Posterior vena cava (tissue), 2 donors: ENCODE results near the gene WDR13. TPM values are rescaled to one million over a fixed set of nuclear protein-coding genes. Genes with fewer than 3 reads are reported as not detected.
"Not testable (repeated sequence)": the region's sequence is repeated elsewhere in the genome, so short reads cannot be mapped to it uniquely, and the experiment has no call there.

Source experiments
- DNase-seq: peaks from one replicate; pipeline ENCODE4 v3.0.0-alpha.2; 2020; ENCODE audit warnings: low spot score
- intact Hi-C, 2 donors: fragments of 100-400 bp; cut with DNase I; formaldehyde crosslinking; loops; one replicate each; pipeline versions ENCODE4 v1.14.1 to v1.14.2; 2022 to 2023
- long read RNA-seq, 2 donors: library from polyadenylated mRNA; unstranded; transcript quantifications; one replicate each; pipeline ENCODE4 v2.0.0, GENCODE V29; 2020 to 2021
- total RNA-seq, 2 donors: library from RNA; stranded (reverse); fragmentation: NEBNext Ultra II Directional; extraction: Animal tissue kit (Norgen Biotek cat#: 25700); gene quantifications; one replicate each; pipeline ENCODE4 v1.2.1, GENCODE V29; 2021
- donor health status: DM: yes; HTN: yes; CAD: no.
- donor health status: DM: yes; HTN: yes; CAD: no.

Gene WDR13
- 10 to 100 TPM; 83.5 to 87.4 TPM for total RNA-seq
- long read RNA-seq, donor 1, full-length matches to known transcripts = 21 of 46 reads
- long read RNA-seq, donor 1, partial matches to known transcripts = 8 of 46 reads
- long read RNA-seq, donor 1, other reads (novel, unspliced or antisense) = 17 of 46 reads
- long read RNA-seq, donor 2, full-length matches to known transcripts = 316 of 551 reads
- long read RNA-seq, donor 2, partial matches to known transcripts = 77 of 551 reads
- long read RNA-seq, donor 2, other reads (novel, unspliced or antisense) = 158 of 551 reads

DNA sequence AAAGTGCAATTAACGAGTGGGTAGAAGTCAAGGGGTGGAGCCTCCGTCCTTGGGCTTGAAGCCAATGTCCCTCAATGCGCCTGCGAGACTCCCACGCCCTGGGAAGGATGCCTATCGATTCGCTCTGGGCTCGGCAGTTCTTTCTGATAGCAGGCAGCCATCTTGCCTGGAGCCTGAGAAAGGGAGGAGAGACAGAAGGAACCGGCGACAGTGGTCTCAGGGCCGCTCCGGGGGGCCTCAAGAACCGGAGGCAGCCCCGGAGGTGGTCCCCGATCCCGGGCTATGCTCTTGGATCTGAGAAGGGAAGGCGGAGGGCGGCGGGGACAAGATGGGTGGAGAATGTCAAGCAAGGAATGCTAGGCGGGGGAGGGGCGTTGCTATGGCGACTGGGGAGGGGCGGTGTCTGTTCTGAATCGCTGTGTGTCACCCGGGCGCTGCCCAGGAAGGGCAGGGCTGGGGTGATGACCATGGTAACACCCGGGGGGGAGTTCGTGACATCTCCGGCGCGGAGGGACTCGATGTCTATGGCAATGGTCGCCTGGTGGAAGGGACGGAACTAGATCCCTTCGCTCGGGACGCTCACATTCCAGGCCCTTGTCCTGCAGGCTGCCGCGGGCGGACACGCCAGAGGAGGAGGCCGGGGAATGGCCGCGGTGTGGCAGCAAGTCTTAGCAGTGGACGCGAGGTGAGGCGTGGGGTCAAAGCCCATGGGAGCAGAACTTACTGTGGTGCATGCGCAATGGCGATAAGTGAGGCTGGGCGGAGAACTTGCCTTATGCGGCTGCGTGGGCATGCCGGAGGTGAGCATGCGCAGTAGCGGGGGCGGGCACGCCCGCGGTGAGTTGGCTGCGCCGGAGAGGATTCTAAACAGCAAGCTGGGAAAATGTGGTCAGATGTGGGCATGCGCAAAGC, at the start of gene WDR13:
Gene WDR13, plus strand, starts transcription at position 140 of the 912 bp plus-strand sequence. Its CDS starts 505 bp downstream, at position 645.
- intact Hi-C loops = loop anchor here in 1 of 2 donors (5.0 kb wide), 1 partner anchor 1350 kb away; no protein-coding TSS in a partner anchor

DNA sequence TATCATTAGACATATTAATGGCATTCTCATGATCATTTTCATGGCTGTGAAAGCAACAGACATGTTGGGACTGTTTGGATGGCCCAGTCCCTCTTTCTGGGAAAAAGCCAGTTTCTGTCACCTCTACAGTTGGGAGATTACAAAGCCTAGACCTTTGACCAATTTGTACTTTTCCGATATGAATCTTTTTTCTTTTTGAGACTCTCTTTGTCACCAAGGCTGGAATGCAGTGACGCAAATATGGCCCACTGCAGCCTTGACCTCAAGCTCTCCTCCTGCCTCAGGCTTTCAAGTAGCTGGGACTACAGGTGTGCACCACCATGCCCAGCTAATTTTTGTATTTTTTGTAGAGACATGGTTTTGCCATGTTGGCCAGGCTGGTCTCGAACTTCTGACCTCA, 48.4 kb upstream of the WDR13 start:
- intact Hi-C loops = no loop called here

More for the DNA sequence above, at the start of gene WDR13:
- peak; percentile 97 for DNase-seq

DNA sequence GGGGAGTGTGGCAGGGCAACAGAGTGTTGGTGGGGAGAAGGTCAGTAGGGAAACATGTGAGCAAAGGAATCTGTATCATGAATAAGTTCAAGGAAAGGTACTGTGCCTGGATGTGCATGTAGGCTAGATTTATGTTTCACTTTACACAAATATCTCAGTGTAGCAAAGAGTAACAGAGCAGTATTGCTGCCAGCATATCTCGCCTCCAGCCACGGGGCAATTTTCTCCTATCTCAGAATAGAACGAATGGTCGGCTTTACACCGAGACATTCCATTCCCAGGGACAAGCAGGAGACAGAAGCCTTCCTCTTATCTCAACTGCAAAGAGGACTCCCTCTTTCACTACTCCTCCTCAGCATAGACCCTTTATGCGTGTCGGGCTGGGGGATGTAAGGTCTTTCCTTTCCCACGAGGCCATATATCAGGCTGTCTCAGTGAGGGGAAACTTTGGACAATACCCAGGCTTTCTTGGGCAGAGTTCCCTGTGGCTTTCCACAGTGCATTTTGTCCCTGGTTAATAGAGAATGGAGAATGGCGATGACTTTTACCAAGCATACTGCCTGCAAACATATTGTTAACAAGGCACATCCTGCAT, 41.5 kb upstream of the WDR13 start:
- peak; percentile 5 for DNase-seq
- intact Hi-C loops = not testable (repeated sequence)

More for the DNA sequence above, 48.4 kb upstream of the WDR13 start:
- DNase-seq = no peak

DNA sequence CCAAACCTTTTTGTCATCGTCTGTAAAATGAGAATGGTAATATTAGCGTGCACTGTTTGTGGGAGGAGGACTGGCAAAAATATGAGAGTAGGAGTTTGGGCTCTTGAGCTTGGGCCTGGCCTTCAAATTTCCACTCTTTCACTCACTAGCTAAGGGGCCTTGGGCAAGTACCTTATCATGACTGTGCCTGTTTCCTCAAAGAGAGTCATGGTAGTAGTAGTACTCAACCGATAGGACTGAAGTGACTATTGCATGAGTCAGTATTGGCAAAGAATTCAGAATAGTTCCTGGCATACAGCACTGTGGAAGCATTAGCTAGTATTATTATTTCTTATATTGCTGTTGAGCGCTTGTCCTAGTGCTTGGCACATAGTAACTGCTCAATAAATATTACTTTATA, 39.0 kb upstream of the WDR13 start:
- DNase-seq = no peak
- intact Hi-C loops = no loop called here

DNA sequence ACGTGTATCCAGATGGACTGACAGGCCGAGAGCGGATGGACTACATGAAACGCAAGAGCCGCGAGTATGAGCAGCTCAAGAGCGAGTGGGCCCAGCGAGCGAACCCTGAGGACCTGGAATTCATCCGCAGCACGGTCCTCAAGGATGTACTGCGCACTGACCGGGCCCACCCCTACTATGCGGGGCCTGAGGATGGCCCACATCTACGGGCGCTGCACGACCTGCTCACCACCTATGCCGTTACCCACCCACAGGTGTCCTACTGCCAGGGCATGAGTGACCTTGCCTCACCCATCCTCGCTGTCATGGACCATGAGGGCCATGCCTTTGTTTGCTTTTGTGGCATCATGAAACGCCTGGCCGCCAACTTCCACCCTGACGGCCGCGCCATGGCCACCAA, 37.7 kb upstream of the WDR13 start:
- DNase-seq = no peak
- intact Hi-C loops = no loop called here

DNA sequence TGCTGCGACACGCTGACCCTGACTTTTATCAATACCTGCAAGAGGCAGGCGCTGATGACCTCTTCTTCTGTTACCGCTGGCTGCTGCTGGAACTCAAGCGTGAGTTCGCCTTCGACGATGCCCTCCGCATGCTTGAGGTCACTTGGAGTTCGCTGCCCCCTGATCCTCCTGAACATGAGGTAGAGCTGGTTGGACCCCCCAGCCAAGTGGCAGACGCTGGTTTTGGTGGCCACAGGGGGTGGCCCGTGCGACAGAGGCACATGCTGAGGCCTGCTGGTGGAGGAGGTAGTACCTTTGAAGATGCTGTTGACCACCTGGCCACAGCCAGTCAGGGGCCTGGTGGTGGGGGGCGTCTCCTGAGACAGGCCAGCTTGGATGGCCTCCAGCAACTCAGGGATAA, 37.2 kb upstream of the WDR13 start:
- DNase-seq = no peak
- intact Hi-C loops = no loop called here

DNA sequence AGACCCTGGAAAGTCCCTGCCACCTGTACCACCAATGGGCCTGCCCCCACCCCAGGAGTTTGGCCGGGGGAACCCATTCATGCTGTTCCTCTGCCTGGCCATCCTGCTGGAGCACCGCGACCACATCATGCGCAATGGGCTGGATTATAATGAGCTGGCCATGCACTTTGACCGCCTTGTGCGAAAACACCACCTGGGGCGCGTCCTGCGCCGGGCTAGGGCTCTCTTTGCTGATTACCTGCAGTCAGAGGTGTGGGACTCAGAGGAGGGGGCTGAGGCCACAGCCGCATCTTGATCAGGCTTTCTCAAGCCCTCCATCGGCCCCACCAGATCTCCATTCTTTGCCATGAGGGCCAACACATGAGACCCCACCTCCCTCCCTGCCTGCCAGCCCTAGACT, 36.6 kb upstream of the WDR13 start:
- no peak for DNase-seq

DNA sequence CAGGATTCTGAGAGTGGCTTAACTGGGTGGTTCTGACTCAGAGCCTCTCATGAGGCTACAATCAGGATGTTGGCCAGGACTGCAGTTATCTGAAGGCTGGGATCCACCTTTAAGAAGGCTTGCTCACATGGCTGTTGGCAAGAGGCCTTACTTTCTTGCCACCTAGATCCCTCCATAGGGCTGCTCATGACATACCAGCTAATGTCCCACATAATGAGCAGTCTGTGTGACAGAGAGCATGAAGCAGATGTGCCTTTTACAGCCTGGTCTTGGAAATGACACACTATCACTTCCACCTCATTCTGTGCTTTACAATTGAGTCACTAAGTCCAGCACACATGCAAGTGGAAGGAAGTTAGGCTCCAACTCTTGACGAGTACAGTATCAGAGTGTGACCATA, 27.3 kb upstream of the WDR13 start:
- intact Hi-C loops = no loop called here
- DNase-seq = no peak

More for the DNA sequence above, 36.6 kb upstream of the WDR13 start:
- intact Hi-C loops = no loop called here

DNA sequence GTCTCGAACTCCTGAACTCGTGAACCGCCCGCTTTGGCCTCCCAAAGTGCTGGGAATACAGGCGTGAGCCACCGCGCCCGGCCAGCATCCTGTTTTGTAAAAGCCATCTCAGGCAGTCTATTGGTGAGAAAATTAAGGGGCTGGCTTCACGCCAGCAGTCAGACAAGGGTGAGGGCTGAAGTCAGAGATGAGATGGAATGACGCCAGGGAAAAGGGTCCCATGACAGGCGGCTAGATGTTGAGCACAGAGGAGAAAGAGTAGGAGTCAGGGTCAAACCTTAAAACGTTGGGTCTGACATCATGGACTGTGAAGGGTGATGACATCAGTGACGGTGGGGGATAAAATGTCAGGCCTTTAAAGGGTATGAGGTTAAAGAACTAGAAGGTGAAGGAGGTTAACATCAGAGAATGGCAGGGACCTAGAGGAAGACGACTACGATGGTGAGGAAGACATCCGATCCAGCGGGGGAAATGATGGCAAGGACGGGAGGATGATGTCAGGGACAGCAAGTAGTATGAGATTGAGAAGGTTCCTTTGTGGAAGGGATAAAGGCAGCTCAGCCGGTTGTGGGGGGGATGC, 23.5 kb upstream of the WDR13 start:
- DNase-seq = peak; percentile 88
- intact Hi-C loops = no loop called here

DNA sequence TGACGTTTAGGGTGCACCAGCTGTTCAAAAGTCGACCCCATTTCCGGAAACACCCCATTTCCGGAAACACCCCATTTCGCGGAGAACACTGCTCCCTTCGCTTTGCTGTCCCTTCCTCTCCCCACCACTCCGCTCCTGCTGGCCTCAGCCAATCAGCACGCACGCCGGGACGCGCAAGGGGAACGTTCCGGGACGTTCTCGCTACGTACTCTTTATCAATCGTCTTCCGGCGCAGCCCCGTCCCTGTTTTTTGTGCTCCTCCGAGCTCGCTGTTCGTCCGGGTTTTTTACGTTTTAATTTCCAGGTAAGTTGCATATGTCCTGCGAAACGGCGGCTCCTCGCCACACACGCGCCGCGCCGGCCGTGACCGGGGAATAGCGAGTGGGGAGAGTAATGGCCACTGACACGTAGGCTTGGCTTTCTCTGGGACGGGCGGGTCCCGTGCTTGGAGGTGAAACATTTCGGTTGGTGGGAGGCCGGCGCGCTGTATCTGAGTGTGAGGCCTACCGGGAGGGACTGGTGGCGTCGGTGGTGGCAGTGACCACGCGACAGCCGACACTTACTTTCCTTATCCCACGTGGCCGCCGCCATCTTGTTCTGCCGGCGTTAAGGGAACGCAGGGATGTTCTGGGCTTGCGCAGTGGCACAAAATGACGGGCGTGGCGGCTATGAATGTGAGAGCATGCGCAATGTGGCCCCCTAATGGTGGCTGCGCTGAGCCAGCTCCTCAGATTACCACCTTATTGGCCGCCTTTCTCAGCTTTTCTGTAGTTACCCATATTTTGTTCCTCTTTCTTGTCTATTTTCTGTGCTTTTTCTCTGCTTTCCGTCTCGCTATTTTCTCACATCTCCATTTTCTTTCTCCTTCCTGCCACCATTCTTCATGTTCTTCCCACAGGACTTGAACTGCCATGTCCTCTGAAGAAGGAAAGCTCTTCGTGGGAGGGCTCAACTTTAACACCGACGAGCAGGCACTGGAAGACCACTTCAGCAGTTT, 22.7 kb upstream of the WDR13 start, which contains the start of gene RBM3:
Gene RBM3, plus strand, starts transcription at position 215 of the 997 bp plus-strand sequence. Its CDS starts 697 bp downstream, at position 912.
- intact Hi-C loops = no loop called here
- DNase-seq = peak; percentile 98

DNA sequence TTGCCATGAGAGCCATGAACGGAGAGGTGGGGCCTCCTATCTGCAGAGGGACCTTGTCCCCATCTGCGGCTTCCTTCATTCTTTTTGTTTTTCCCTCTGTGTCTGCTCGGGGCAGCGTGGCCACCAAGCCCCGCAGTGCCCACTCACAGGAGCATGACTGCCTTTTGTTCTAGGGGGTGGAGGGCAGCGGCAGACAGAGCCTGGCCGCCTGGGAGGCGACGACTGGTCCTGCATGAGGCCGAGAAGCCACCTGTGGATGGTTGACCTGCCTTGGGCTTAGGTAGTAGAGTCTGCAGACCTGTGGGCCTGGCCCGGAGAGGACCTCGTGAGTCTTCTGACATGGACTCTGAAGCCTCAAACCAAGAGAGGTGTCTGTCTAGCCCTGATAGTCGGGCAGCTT, 21.6 kb upstream of the WDR13 start:
- intact Hi-C loops = no loop called here
- no peak for DNase-seq

DNA sequence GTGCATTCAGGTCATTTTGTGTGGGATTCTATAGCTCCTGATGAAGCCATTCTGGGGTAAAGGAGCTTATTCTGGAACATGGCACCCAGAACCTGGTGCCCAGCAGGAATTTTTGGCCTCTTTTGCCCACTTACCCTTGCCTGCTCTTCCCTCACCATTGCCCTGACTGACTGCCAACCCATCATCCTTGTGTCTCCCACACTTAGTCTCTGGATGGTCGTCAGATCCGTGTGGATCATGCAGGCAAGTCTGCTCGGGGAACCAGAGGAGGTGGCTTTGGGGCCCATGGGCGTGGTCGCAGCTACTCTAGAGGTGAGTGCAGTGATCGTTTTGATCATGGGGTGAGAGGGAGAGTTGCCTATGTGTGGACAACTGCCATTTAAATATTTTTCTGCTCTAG, 21.2 kb upstream of the WDR13 start:
- DNase-seq = no peak
- intact Hi-C loops = no loop called here

DNA sequence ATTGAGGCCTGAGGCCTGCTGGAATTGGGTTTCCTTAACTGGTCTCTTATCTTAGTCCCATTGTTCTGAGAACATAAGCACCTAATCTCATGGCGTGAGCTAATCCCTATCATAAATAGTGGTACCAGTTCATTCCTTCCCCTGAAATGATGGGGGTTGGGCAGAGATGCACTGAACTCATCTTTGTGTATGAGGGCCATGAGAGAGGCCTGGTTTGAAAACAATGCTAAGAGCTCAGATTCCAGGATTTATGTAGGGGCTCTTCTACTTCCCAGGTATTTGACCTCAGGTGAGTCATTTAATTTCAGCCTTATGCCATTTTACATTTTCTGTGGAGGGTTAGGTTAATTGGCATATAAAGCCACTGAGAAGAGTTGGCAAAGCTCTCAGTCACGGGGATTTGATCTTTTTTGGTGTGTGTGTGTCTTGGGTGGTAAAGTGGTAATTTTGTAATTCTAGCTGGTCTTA, 18.6 kb upstream of the WDR13 start:
- DNase-seq = no peak
- intact Hi-C loops = no loop called here

DNA sequence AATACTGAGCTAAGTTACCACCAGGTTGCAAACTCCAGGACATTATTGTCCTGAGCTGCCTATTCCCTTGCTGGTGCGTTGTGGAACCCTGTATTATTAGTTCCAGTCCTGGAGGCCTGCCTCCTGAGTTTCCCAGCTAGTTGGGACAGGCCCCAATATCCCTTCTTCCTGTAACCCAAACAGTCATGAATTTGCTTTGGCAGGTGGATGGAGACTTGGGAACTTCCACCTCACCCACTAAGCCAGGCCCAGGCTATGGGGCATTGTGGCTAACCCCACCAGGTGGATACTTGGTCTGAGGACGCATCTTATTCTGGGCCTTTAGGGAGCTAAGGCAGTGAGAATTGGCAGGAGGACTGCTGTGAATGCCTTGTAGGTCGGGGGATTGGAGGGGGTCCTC, 18.0 kb upstream of the WDR13 start:
- intact Hi-C loops = no loop called here
- DNase-seq = peak; percentile 16

DNA sequence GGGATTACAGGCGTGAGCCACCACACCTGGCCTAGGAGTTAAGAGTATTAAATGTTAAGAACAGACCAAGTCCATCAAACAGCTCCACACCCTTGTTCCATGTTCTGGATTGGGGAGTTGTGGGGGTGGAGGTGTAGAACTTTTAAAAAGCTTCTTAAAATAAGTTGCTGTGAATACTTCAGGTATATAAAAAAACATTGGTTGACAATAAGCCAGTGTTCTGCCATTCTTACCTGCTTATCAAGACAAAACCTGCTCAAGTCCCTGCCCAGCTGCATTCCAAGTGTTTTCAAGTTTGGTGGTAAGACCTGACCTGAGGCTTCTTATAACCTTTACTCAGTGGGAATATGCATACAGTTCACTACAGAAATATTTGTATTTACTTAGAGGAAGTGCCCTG, 16.6 kb upstream of the WDR13 start:
- no peak for DNase-seq
- intact Hi-C loops = no loop called here

DNA sequence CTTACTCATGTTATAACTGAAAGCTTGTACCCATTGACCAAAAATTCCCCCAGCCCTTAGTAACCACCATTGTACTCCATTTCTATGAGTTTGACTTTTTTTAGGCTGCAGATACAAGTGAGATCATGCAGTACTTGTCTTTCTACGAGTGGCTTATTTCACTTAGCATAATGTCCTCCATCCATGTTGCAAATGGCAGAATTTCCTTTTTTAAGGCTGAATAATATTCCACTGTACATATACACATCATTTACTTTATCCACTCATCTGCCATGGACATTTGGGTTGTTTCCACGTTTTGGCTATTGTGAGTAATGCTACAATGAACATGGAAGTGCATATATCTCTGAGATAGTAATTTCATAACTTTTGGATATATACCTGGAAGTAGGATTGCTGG, 12.6 kb upstream of the WDR13 start:
- intact Hi-C loops = no loop called here
- no peak for DNase-seq

DNA sequence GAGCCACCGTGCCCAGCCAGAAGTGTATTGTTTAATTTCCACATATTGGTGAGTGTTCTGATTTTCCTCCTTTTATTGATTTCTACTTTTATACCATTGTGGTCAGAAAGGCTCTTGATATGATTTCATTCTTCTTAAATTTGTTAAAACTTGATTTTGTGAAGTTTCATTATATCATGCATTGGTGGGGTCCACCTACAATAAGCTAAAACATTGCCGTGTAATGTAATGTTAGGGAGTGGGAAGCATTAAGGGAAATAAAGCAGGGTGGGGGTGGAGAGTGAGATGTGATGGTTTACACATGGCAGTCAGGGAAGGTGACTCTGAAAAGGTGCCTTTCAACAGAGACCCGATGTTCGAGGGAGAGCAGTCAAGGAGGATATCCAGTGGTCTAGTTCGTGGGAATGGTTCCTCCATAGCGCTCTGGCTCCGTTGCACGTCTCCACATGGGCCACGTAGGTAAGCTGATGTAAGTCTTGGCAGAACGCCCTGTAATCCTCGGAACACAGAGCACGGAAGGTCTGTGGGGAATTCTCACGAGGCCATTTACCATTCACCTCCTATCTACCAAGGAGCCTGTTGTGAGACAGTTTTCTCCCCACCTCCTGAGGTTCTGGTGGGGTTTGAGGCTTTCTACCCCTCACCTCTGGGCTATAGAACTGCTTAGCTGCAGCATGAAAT, 7.7 kb upstream of the WDR13 start:
- intact Hi-C loops = no loop called here
- DNase-seq = no peak
